ENCODE measurements around the gene PARVB. TPM values are rescaled to one million over a fixed set of nuclear protein-coding genes. Genes with fewer than 3 reads are reported as not detected.

The PARVB gene, protein sequence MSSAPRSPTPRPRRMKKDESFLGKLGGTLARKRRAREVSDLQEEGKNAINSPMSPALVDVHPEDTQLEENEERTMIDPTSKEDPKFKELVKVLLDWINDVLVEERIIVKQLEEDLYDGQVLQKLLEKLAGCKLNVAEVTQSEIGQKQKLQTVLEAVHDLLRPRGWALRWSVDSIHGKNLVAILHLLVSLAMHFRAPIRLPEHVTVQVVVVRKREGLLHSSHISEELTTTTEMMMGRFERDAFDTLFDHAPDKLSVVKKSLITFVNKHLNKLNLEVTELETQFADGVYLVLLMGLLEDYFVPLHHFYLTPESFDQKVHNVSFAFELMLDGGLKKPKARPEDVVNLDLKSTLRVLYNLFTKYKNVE
- total RNA-seq, result 91.6 and 91.7 TPM in 2 replicates

DNA sequence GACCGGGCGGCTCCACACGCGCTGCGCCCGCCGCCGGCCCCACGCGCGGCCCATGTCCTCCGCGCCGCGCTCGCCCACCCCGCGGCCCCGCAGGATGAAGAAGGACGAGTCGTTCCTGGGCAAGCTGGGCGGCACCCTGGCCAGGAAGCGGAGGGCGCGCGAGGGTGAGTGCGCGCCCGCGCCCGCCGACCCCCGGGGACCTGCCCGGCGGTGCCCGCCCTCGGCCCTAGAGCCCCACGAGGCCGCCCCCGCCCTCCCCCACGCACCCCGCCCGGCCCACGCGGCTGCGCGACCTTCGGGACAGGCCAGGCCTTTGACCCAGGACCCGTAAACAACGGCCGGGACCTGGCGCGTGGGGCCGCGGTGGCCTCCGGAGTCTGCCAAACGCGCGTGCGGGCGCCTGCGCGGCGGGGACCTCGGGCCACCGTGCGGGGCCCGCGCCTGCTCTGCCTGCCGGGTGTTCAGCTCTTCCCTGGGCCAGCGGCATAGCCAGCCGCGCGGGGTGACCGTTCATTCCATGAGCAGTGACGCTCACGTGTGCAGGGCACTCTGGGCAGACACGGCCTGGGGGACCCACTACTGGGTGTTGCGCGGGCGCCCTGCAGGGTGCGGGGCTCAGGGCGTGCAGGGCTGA, at the start of gene PARVB:
Gene PARVB, plus strand, starts transcription at position 15 of the 634 bp plus-strand sequence. Its CDS starts 38 bp downstream, at position 53.
- intact Hi-C loops (cut with micrococcal nuclease), result loop anchor here (2.0 to 10.0 kb wide), 3 partner anchors 56 to 160 kb away; partner anchors contain the start of genes PARVG and SAMM50
- peak; percentile 22 for DNase-seq (ENCODE audit: low spot score)
- Mint-ChIP-seq H3K4me1 (ENCODE audit: low read depth) (peaks cover 53% of the 10 kb centered on the region), H3K36me3 (ENCODE audit: low read depth) (peaks cover 27% of the 10 kb centered on the region), H3K9me3 (no peaks in the 10 kb centered on the region), H3K4me3 (peak within 1 kb of the TSS; percentile 94), H3K27ac (peak within 1 kb of the TSS; percentile 95), H3K27me3 (ENCODE audit: insufficient read depth) (no peaks in the 10 kb centered on the region)

DNA sequence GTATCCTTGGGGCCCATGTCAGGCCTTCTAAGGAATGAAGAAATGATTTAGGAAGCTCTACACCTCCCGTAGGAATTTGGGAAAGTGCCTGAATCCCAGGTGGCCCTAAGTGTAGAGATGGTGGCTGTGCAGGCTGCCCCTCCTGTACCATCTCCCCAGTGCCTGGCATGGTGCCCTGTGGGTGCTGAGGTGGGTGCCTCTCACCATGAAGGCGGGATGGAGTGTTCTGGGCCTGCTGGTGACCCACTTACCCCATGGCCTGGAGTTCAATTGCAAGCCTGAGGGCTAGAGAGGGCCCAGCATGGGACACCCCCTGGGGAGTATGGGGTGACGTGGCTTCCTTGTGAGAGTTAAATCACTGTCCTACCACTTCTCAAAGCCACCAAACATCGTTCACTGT, 49.1 kb upstream of the PARVB start:
- peaks cover 34% of the 10 kb centered on the region for H3K36me3 Mint-ChIP-seq (ENCODE audit: low read depth)
- no peaks in the 10 kb centered on the region for H3K4me1 Mint-ChIP-seq (ENCODE audit: low read depth)

DNA sequence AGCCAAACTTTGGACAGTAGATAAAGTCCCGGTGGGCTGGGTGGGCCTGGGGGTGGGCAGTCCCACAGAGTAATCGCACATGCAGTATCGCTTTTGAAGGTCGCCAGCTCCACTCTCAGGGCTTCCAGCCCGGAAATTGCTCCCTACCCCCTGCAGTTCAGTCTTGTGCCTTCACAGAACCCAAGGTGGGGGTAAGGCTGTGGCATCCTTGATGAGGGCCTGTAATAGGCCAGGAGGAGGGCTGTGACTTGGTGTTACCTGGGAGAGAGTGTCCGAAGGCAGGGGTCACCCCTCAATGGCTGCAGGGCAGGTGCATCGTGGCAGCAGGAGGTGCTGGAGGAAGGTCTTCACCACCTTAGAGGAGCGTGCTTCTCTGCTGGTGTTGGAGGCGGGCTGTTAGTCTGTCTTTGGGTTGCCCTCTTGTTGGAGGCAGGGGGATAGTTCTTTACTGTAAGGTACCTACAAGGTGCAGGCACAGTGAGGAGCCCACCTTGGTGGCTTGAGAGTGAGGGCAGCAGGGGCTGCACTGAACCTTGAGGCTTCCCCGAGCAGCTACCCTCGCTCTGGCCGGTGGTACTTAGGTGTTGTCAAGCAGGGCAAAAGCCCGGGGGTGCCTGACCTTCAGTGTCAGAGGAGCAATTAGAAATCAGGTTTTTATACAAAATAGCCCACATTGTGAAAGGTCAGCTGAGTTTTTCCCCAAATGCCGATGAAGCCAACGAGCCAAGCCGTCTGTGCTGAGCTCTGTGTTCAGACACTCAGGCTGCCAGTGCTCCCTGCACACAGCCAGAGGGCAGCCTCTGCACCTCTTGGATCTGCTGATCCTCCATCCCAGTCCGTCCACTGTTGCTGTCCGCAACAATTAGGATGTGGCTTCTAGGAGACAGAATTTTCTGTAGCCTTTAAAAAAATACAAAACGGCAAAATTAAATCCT, 47.0 kb upstream of the PARVB start:
- peaks cover 35% of the 10 kb centered on the region for H3K36me3 Mint-ChIP-seq (ENCODE audit: low read depth)
- no peaks in the 10 kb centered on the region for H3K9me3 Mint-ChIP-seq
- no peaks in the 10 kb centered on the region for H3K4me1 Mint-ChIP-seq (ENCODE audit: low read depth)
- DNase-seq (ENCODE audit: low spot score), result no peak
- H3K27ac Mint-ChIP-seq, result no peak overlapping the region
- no peak overlapping the region for H3K4me3 Mint-ChIP-seq
- no peaks in the 10 kb centered on the region for H3K27me3 Mint-ChIP-seq (ENCODE audit: insufficient read depth)
- intact Hi-C loops (cut with micrococcal nuclease), result no loop called here

More for the DNA sequence above, 49.1 kb upstream of the PARVB start:
- DNase-seq (ENCODE audit: low spot score), result no peak
- no peaks in the 10 kb centered on the region for H3K9me3 Mint-ChIP-seq
- no peaks in the 10 kb centered on the region for H3K27me3 Mint-ChIP-seq (ENCODE audit: insufficient read depth)
- H3K4me3 Mint-ChIP-seq, result no peak overlapping the region
- no peak overlapping the region for H3K27ac Mint-ChIP-seq
- intact Hi-C loops (cut with micrococcal nuclease), result no loop called here

DNA sequence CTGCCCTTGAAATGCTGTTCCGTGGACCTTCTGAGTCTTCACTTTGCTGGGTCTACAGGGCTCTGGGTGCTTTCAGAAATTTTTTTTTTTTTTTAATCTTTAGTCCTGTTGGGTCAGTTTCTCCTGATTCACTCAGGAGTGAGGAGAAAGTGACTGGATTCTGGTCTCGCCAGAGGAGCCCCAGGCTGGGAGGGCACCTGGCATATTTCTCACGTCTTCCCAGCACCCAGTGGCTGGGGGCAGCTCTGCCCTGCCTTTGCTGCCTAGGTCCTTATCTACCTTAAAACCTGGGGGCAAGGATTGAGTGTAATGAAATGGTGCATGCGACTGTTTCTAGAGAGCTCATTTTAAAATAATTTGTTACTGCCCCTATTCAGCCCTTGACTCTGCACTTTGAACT, 45.5 kb upstream of the PARVB start:
- intact Hi-C loops (cut with micrococcal nuclease), result no loop called here
- Mint-ChIP-seq H3K27ac (no peak overlapping the region), H3K4me3 (no peak overlapping the region), H3K36me3 (ENCODE audit: low read depth) (peaks cover 29% of the 10 kb centered on the region), H3K4me1 (ENCODE audit: low read depth) (no peaks in the 10 kb centered on the region), H3K9me3 (no peaks in the 10 kb centered on the region), H3K27me3 (ENCODE audit: insufficient read depth) (no peaks in the 10 kb centered on the region)
- DNase-seq (ENCODE audit: low spot score), result no peak

DNA sequence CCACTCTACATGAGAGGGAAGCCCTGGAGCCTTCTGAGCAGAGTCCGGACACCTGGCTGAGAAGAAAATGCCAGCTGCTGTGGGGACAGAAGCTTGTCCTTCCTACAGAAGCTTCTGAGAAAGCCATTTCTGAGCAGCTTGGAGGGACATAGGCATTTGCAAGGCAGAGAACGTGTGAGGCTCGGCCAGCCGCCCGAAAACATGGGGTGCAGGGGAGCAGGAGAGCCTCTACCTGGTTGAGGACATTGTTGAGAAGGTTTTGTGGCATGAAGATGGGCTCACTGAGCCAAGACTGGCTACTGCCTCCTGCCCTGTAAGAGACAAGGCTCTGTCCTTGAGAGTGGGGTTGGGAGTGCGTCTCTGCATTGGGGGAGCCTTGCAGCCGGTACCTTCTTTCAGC, 43.5 kb upstream of the PARVB start:
- Mint-ChIP-seq H3K27me3 (ENCODE audit: insufficient read depth) (no peaks in the 10 kb centered on the region), H3K4me1 (ENCODE audit: low read depth) (no peaks in the 10 kb centered on the region), H3K9me3 (no peaks in the 10 kb centered on the region), H3K36me3 (ENCODE audit: low read depth) (peaks cover 33% of the 10 kb centered on the region), H3K4me3 (no peak overlapping the region), H3K27ac (no peak overlapping the region)
- no peak for DNase-seq (ENCODE audit: low spot score)
- intact Hi-C loops (cut with micrococcal nuclease), result no loop called here

DNA sequence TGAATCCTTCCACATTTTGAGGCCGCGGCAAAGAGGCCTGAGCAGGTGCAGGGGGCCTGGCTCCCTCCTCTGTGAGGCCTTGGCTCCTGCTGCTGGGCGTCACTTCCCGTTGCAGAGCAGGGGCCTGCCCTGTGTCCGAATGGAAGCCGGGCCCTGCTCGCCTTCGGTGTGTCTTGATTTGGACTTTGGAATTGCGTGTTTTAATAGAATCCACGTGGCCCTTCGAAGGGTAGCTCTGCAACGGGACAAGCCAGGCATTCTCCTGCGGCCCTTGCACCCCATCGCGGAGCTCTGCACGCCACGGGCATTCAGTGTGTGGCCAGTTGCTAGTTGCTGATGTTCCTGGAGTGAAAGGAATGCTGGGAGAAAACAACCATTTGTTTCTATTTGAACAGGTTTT, 43.1 kb upstream of the PARVB start:
- no peak overlapping the region for H3K4me3 Mint-ChIP-seq
- no peaks in the 10 kb centered on the region for H3K27me3 Mint-ChIP-seq (ENCODE audit: insufficient read depth)
- H3K36me3 Mint-ChIP-seq (ENCODE audit: low read depth), result peaks cover 30% of the 10 kb centered on the region
- no peaks in the 10 kb centered on the region for H3K4me1 Mint-ChIP-seq (ENCODE audit: low read depth)
- intact Hi-C loops (cut with micrococcal nuclease), result no loop called here
- DNase-seq (ENCODE audit: low spot score), result no peak
- no peaks in the 10 kb centered on the region for H3K9me3 Mint-ChIP-seq
- no peak overlapping the region for H3K27ac Mint-ChIP-seq

DNA sequence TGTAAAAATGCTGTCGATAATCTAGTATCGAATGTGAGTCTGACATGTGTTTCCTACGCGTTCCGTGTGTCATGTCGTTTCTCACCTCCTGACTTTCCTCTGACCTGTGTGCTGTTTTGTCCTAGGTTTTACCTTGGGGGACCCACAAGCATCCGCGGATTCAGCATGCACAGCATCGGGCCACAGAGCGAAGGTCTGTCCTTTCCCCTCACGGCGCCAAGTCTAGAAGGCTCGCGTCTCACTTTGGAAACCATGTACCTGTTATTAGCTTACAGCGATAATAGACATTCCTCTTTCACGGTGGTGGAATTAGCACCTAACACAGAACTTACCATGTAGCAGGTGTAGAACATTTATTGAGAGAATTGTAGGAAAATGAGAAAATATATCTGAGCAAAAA, 40.3 kb upstream of the PARVB start:
- no peak for DNase-seq (ENCODE audit: low spot score)
- Mint-ChIP-seq H3K27ac (no peak overlapping the region), H3K36me3 (ENCODE audit: low read depth) (peaks cover 31% of the 10 kb centered on the region), H3K9me3 (no peaks in the 10 kb centered on the region), H3K4me1 (ENCODE audit: low read depth) (no peaks in the 10 kb centered on the region), H3K4me3 (no peak overlapping the region), H3K27me3 (ENCODE audit: insufficient read depth) (no peaks in the 10 kb centered on the region)
- intact Hi-C loops (cut with micrococcal nuclease), result no loop called here

DNA sequence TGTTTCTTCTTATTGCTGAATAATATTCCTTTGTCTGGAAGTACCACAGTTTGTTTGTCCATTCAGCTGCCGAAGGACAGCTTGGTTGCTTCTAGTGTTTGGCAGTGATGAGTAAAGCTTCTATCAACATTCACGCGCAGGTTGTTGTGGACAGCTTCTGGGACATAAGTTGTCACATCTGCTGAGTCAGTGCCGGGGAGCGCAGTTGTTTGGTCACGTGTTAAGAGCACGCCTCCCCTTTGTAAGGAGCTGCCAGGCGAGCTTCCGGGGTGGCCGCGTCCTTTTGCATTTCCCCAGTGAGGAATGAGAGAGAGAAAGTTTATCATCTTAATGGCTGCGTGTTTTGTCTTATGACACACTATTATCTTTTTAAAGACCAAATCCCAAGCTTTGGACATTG, 38.6 kb upstream of the PARVB start:
- DNase-seq (ENCODE audit: low spot score), result no peak
- intact Hi-C loops (cut with micrococcal nuclease), result no loop called here
- Mint-ChIP-seq H3K4me1 (ENCODE audit: low read depth) (no peaks in the 10 kb centered on the region), H3K9me3 (no peaks in the 10 kb centered on the region), H3K4me3 (no peak overlapping the region), H3K27me3 (ENCODE audit: insufficient read depth) (no peaks in the 10 kb centered on the region), H3K27ac (no peak overlapping the region), H3K36me3 (ENCODE audit: low read depth) (peaks cover 28% of the 10 kb centered on the region)

DNA sequence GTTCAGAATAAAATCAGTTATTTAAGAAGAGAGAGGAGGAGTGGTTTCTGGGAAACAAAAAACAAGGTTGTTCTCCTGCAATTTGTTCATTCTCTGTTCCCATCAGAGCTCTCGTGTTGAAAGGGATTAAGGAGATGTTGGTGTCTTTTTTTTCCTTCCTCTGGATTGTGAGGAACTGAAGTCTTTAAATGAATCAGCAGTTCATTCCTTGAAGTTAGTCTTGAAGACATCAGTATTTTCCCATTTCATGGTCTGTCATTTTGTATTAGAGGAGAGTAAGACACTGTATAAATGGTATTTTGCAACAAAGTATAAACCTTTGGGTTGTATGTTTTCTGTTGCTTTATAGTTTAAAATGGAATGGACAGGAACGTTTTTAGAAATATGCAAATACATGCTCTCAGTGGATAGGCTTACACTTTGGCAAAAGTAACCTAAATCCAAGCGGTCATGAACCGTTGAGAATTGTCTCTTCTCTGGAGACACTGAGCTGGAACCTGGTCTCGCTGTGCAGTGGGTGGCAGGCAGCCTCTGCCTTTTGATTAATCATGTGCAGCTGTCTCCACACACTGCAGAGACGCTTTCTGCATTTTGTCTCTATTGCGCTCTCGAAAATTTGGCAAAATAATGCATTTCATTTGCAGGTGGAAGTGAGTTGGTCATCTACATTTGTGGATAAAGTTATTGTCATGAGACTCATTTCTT, 35.8 kb upstream of the PARVB start:
- intact Hi-C loops (cut with micrococcal nuclease), result no loop called here
- no peak overlapping the region for H3K4me3 Mint-ChIP-seq
- H3K9me3 Mint-ChIP-seq, result no peaks in the 10 kb centered on the region
- no peak for DNase-seq (ENCODE audit: low spot score)
- no peaks in the 10 kb centered on the region for H3K27me3 Mint-ChIP-seq (ENCODE audit: insufficient read depth)
- H3K27ac Mint-ChIP-seq, result no peak overlapping the region
- peaks cover 3% of the 10 kb centered on the region for H3K4me1 Mint-ChIP-seq (ENCODE audit: low read depth)
- peaks cover 37% of the 10 kb centered on the region for H3K36me3 Mint-ChIP-seq (ENCODE audit: low read depth)

DNA sequence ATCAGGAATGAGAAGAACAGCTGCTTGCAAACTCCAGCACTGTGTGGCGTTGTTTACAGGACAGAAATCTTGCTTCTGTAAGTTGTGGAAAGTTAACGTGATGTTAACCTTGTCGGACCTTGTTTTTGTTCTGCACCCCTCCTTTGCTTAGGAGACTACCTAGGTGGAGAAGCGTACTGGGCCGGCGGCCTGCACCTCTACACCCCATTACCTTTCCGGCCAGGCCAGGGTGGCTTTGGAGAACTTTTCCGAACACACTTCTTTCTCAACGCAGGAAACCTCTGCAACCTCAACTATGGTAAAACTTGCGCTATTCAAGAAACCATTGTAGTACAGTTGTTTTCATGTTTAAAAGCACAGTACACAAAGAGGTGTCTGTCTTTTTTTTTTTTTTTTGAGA, 35.1 kb upstream of the PARVB start:
- Mint-ChIP-seq H3K4me3 (no peak overlapping the region), H3K9me3 (no peaks in the 10 kb centered on the region), H3K36me3 (ENCODE audit: low read depth) (peaks cover 37% of the 10 kb centered on the region), H3K27me3 (ENCODE audit: insufficient read depth) (no peaks in the 10 kb centered on the region), H3K4me1 (ENCODE audit: low read depth) (peaks cover 6% of the 10 kb centered on the region), H3K27ac (no peak overlapping the region)
- intact Hi-C loops (cut with micrococcal nuclease), result no loop called here
- no peak for DNase-seq (ENCODE audit: low spot score)

DNA sequence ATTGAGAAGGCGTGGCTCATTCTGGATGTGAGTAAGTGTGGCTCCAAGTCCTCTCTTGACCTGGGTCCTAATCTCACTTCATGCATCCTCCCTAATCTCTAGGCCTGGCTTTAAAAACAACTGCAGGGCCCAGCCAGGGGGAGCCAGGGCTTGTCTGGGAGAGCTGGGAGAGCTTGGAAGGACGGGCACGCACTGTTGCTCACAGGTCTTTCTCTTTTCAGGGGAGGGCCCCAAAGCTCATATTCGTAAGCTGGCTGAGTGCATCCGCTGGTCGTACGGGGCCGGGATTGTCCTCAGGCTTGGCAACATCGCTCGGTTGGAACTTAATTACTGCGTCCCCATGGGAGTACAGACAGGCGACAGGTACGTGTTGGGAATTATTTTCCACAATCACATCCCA, 34.1 kb upstream of the PARVB start:
- Mint-ChIP-seq H3K9me3 (no peaks in the 10 kb centered on the region), H3K4me3 (no peak overlapping the region), H3K36me3 (ENCODE audit: low read depth) (peaks cover 40% of the 10 kb centered on the region), H3K27me3 (ENCODE audit: insufficient read depth) (no peaks in the 10 kb centered on the region), H3K27ac (no peak overlapping the region), H3K4me1 (ENCODE audit: low read depth) (peaks cover 10% of the 10 kb centered on the region)
- intact Hi-C loops (cut with micrococcal nuclease), result loop anchor here (5.0 kb wide), 1 partner anchor 577 kb away; no protein-coding TSS in a partner anchor
- DNase-seq (ENCODE audit: low spot score), result no peak

DNA sequence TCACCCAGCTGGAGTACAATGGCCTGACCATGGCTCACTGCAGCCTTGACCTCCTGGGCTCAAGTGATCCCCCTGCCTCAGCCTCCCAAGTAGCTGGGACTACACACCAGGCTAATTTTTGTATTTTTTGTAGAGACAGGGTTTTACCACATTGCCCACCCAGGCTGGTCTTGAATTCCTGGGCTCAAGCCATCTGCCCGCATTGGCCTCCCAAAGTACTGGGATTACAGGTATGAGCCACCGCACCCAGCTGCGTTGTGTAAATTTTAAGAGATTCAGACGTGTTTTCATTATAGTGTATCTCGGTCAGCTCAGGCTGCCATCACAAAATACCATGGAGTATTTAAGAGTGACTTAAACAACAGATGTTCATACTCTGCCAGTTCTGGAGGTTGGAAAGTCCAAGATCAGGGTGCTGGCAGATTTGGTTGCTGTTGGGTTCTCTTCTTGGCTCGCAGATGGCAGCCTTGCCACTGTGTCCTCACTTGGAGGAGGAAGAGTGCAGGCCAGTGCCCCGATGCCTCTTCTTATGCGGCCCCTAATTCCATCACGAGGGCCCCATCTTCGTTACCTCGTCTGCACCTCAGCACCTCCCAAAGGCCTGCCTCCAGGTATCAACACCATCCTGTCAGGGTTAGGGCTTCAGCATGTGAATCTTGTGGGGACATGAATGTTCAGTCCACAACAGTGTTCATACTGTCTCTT, 32.6 kb upstream of the PARVB start:
- intact Hi-C loops (cut with micrococcal nuclease), result loop anchor here (5.0 kb wide), 1 partner anchor 576 kb away; no protein-coding TSS in a partner anchor
- no peak overlapping the region for H3K27ac Mint-ChIP-seq
- H3K4me3 Mint-ChIP-seq, result no peak overlapping the region
- no peaks in the 10 kb centered on the region for H3K9me3 Mint-ChIP-seq
- H3K27me3 Mint-ChIP-seq (ENCODE audit: insufficient read depth), result no peaks in the 10 kb centered on the region
- peaks cover 24% of the 10 kb centered on the region for H3K4me1 Mint-ChIP-seq (ENCODE audit: low read depth)
- DNase-seq (ENCODE audit: low spot score), result no peak
- H3K36me3 Mint-ChIP-seq (ENCODE audit: low read depth), result peaks cover 37% of the 10 kb centered on the region

Data from activated T-helper 1 cell treated with anti-CD3 and anti-CD28 coated beads, Interleukin-12 subunit alpha, Interleukin-12 subunit beta, Interleukin-2, Interleukin-4 antibody, amounts not matched to agents 30 ng/mL and 10 ng/mL and 1 ng/mL, durations not matched to agents 14 hours and 24 hours and 36 hours (primary cell).